ENCODE measurements around the gene ERFL.

Gene ERFL

DNA sequence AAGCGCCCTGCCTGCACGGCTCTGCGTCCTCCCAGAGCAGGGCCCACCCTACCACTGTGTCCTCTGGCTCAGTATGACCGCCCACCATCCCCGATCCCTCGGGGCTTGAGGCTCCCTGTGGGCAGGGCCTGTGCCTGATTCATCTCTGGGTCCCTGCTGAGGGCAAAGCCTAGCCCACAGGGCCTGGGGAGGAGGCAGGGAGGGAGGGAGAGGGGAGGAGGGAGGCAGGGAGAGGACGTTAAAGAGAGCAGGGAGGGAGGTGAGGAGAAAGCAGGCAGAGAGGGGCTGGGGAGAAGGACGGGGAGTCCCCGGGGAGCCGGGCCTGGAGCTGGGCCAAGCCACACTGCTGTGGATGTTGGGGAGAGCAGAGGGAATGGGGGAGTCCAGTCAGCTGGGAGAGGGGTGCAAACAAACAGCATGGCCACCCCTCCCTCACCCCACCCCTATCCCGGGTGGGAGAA lies 4.0 kb upstream of the ERFL start:
- no peak for TF ChIP-seq PPARA (CRISPR knock-in tag; IDR thresholded peaks at IDR 0.05; ENCODE audit: borderline replicate concordance)
- ATAC-seq = no peak

DNA sequence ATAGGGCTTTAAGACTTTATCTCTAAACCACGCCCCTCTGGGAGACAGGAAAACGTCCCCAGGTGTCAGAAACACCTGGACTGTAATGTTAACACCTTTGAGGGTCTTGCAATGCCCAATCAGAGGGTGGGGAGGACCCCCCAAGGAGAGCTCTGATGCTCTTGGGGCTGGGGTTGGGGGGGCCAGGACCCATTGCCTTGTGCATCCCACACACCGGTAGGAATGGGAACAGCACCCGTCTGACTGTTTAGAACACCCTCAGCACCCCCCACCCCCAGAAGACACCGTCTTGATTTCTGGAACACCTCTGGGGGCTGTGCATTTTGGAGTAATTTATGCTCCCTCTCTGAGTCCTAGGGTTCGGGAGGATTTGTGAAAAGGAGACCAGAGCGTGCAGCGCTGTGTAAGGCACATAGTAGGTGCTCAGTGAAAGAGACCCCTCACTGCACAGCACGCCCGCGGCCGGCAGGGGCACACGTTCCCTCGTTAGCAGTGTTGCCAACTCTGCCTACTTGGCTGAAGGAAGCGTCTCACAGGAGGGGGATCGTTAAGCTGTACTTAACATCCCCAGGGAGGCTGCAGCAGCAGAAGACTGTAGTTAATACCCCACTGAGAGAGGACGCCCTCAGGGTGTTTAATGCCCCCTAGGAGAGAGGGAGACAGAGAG lies 2.8 kb upstream of the ERFL start:
- ATAC-seq = no peak
- TF ChIP-seq TOX (CRISPR knock-in tag; IDR thresholded peaks at IDR 0.05; ENCODE audit: borderline replicate concordance) = no peak
- no peak for TF ChIP-seq ESRRG (CRISPR knock-in tag; IDR thresholded peaks at IDR 0.05)
- TF ChIP-seq, protein P1, sequence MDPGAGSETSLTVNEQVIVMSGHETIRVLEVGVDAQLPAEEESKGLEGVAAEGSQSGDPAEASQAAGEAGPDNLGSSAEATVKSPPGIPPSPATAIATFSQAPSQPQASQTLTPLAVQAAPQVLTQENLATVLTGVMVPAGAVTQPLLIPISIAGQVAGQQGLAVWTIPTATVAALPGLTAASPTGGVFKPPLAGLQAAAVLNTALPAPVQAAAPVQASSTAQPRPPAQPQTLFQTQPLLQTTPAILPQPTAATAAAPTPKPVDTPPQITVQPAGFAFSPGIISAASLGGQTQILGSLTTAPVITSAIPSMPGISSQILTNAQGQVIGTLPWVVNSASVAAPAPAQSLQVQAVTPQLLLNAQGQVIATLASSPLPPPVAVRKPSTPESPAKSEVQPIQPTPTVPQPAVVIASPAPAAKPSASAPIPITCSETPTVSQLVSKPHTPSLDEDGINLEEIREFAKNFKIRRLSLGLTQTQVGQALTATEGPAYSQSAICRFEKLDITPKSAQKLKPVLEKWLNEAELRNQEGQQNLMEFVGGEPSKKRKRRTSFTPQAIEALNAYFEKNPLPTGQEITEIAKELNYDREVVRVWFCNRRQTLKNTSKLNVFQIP (CRISPR knock-in tag; IDR thresholded peaks at IDR 0.05; ENCODE audit: borderline replicate concordance, low read depth) = no peak
- TF ChIP-seq GLIS3 (CRISPR knock-in tag; IDR thresholded peaks at IDR 0.05) = no peak
- TF ChIP-seq OSR1 (CRISPR knock-in tag; IDR thresholded peaks at IDR 0.05) = no peak
- TF ChIP-seq SNAI2 (CRISPR knock-in tag; IDR thresholded peaks at IDR 0.05) = no peak
- no peak for TF ChIP-seq ZFP30 (CRISPR knock-in tag; IDR thresholded peaks at IDR 0.05)
- TF ChIP-seq CSDC2 (CRISPR knock-in tag; IDR thresholded peaks at IDR 0.05) = no peak

DNA sequence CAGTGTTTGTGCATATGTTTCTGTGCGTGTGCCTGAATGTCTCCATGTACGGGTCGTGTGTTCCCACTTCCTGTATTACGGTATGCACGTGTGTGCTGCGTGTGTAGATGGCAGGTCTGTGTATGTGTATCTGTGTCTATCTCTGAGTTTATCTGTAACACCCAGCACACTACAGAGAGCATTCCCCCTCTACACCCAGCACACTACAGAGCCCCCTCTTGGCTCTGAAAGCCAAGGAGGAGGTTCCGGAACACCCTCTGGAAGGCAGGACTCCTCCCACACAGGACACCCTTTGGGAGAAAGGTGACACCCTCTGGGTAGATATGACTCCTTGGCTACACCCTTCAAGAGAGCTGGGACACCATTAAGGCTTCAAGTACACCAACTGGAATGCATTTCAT lies 2.1 kb upstream of the ERFL start:
- no peak for TF ChIP-seq RARB (CRISPR knock-in tag; IDR thresholded peaks at IDR 0.05)
- no peak for TF ChIP-seq ZNF565 (CRISPR knock-in tag; conservative IDR thresholded peaks at IDR 0.05; ENCODE audit: low read depth)
- no peak for TF ChIP-seq CSDC2 (CRISPR knock-in tag; IDR thresholded peaks at IDR 0.05)
- no peak for TF ChIP-seq OSR1 (CRISPR knock-in tag; IDR thresholded peaks at IDR 0.05)
- no peak for TF ChIP-seq ARNTL (CRISPR knock-in tag; IDR thresholded peaks at IDR 0.05; ENCODE audit: borderline replicate concordance, low read depth)
- TF ChIP-seq TCF4 (CRISPR knock-in tag; IDR thresholded peaks at IDR 0.05; ENCODE audit: borderline replicate concordance) = no peak
- TF ChIP-seq, protein P2, sequence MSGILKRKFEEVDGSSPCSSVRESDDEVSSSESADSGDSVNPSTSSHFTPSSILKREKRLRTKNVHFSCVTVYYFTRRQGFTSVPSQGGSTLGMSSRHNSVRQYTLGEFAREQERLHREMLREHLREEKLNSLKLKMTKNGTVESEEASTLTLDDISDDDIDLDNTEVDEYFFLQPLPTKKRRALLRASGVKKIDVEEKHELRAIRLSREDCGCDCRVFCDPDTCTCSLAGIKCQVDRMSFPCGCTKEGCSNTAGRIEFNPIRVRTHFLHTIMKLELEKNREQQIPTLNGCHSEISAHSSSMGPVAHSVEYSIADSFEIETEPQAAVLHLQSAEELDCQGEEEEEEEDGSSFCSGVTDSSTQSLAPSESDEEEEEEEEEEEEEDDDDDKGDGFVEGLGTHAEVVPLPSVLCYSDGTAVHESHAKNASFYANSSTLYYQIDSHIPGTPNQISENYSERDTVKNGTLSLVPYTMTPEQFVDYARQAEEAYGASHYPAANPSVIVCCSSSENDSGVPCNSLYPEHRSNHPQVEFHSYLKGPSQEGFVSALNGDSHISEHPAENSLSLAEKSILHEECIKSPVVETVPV (CRISPR knock-in tag; IDR thresholded peaks at IDR 0.05) = no peak
- TF ChIP-seq, protein P3, sequence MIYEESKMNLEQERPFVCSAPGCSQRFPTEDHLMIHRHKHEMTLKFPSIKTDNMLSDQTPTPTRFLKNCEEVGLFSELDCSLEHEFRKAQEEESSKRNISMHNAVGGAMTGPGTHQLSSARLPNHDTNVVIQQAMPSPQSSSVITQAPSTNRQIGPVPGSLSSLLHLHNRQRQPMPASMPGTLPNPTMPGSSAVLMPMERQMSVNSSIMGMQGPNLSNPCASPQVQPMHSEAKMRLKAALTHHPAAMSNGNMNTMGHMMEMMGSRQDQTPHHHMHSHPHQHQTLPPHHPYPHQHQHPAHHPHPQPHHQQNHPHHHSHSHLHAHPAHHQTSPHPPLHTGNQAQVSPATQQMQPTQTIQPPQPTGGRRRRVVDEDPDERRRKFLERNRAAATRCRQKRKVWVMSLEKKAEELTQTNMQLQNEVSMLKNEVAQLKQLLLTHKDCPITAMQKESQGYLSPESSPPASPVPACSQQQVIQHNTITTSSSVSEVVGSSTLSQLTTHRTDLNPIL (CRISPR knock-in tag; IDR thresholded peaks at IDR 0.05; ENCODE audit: low read depth) = no peak
- no peak for TF ChIP-seq ZFP30 (CRISPR knock-in tag; IDR thresholded peaks at IDR 0.05)
- TF ChIP-seq ISL1 (CRISPR knock-in tag; IDR thresholded peaks at IDR 0.05) = no peak
- TF ChIP-seq ZFP3 (CRISPR knock-in tag; IDR thresholded peaks at IDR 0.05) = no peak
- TF ChIP-seq, protein P1 (CRISPR knock-in tag; IDR thresholded peaks at IDR 0.05; ENCODE audit: borderline replicate concordance, low read depth) = no peak
- no peak for TF ChIP-seq GLIS3 (CRISPR knock-in tag; IDR thresholded peaks at IDR 0.05)
- TF ChIP-seq, protein P4, sequence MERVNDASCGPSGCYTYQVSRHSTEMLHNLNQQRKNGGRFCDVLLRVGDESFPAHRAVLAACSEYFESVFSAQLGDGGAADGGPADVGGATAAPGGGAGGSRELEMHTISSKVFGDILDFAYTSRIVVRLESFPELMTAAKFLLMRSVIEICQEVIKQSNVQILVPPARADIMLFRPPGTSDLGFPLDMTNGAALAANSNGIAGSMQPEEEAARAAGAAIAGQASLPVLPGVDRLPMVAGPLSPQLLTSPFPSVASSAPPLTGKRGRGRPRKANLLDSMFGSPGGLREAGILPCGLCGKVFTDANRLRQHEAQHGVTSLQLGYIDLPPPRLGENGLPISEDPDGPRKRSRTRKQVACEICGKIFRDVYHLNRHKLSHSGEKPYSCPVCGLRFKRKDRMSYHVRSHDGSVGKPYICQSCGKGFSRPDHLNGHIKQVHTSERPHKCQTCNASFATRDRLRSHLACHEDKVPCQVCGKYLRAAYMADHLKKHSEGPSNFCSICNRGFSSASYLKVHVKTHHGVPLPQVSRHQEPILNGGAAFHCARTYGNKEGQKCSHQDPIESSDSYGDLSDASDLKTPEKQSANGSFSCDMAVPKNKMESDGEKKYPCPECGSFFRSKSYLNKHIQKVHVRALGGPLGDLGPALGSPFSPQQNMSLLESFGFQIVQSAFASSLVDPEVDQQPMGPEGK (CRISPR knock-in tag; IDR thresholded peaks at IDR 0.05; ENCODE audit: borderline replicate concordance) = no peak
- TF ChIP-seq ZNF70 (CRISPR knock-in tag; IDR thresholded peaks at IDR 0.05) = no peak
- no peak for TF ChIP-seq SNAI2 (CRISPR knock-in tag; IDR thresholded peaks at IDR 0.05)
- TF ChIP-seq, protein P5, sequence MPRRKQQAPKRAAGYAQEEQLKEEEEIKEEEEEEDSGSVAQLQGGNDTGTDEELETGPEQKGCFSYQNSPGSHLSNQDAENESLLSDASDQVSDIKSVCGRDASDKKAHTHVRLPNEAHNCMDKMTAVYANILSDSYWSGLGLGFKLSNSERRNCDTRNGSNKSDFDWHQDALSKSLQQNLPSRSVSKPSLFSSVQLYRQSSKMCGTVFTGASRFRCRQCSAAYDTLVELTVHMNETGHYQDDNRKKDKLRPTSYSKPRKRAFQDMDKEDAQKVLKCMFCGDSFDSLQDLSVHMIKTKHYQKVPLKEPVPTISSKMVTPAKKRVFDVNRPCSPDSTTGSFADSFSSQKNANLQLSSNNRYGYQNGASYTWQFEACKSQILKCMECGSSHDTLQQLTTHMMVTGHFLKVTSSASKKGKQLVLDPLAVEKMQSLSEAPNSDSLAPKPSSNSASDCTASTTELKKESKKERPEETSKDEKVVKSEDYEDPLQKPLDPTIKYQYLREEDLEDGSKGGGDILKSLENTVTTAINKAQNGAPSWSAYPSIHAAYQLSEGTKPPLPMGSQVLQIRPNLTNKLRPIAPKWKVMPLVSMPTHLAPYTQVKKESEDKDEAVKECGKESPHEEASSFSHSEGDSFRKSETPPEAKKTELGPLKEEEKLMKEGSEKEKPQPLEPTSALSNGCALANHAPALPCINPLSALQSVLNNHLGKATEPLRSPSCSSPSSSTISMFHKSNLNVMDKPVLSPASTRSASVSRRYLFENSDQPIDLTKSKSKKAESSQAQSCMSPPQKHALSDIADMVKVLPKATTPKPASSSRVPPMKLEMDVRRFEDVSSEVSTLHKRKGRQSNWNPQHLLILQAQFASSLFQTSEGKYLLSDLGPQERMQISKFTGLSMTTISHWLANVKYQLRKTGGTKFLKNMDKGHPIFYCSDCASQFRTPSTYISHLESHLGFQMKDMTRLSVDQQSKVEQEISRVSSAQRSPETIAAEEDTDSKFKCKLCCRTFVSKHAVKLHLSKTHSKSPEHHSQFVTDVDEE (CRISPR knock-in tag; IDR thresholded peaks at IDR 0.05) = no peak
- TF ChIP-seq ZNF8 (CRISPR knock-in tag; IDR thresholded peaks at IDR 0.05) = no peak
- no peak for TF ChIP-seq PPARA (CRISPR knock-in tag; IDR thresholded peaks at IDR 0.05; ENCODE audit: borderline replicate concordance)
- TF ChIP-seq BACH2 (CRISPR knock-in tag; IDR thresholded peaks at IDR 0.05; ENCODE audit: borderline replicate concordance) = no peak
- ATAC-seq = no peak

All from SK-N-SH treated with all-trans-retinoic acid at 6 μM for 48 hours (cell line).